Progenitor cell of endocrine pancreas (in vitro differentiated cells): ENCODE results near the gene SCIN. TPM values are rescaled to one million over a fixed set of nuclear protein-coding genes. Genes with fewer than 3 reads are reported as not detected.
"Not testable (repeated sequence)": the region's sequence is repeated elsewhere in the genome, so short reads cannot be mapped to it uniquely, and the experiment has no call there.

ENCODE experiments used
- DNase-seq: peaks from one replicate; pipeline ENCODE4 v3.0.0; 2021; ENCODE audit warnings: low spot score; ENCODE audit not compliant: unreplicated experiment
- H3K27ac Mint-ChIP-seq: 2 replicates; pipeline ENCODE4 v1.8.0; 2021; ENCODE audit warnings: mild to moderate bottlenecking, moderate library complexity, mixed read lengths
- H3K27me3 Mint-ChIP-seq: 2 replicates; pipeline ENCODE4 v1.8.0; 2021; ENCODE audit warnings: mixed read lengths
- H3K36me3 Mint-ChIP-seq: 2 replicates; pipeline ENCODE4 v1.8.0; 2022; ENCODE audit warnings: mixed read lengths; ENCODE audit not compliant: insufficient read depth
- H3K4me1 Mint-ChIP-seq: 2 replicates; pipeline ENCODE4 v1.8.0; 2021; ENCODE audit warnings: low read depth, mixed read lengths
- H3K4me3 Mint-ChIP-seq: 2 replicates; pipeline ENCODE4 v1.8.0; 2021; ENCODE audit warnings: low read depth, mild to moderate bottlenecking, moderate library complexity, mixed read lengths
- H3K9me3 Mint-ChIP-seq: 2 replicates; pipeline ENCODE4 v1.8.0; 2021; ENCODE audit warnings: low read depth, mixed read lengths
- long read RNA-seq: library from polyadenylated mRNA; unstranded; transcript quantifications from one replicate; pipeline ENCODE4 v2.0.0, GENCODE V29; 2020
- total RNA-seq: library from RNA; stranded (reverse); gene quantifications from 2 replicates; pipeline ENCODE4 v1.2.1, GENCODE V29; 2021
- TF ChIP-seq, protein P1 (sequence below): fragments of 200-600 bp; sonication (generic); IDR thresholded peaks from one replicate; pipeline ENCODE4 v1.5.0; 2021; ENCODE audit warnings: antibody characterized with exemption, mild to moderate bottlenecking; ENCODE audit not compliant: unreplicated experiment

SCIN gene
- 0.10 and 0.47 TPM in 2 replicates for total RNA-seq
- long read RNA-seq, partial matches to known transcripts = 1 of 3 reads
- long read RNA-seq, other reads (novel, unspliced or antisense) = 2 of 3 reads

DNA sequence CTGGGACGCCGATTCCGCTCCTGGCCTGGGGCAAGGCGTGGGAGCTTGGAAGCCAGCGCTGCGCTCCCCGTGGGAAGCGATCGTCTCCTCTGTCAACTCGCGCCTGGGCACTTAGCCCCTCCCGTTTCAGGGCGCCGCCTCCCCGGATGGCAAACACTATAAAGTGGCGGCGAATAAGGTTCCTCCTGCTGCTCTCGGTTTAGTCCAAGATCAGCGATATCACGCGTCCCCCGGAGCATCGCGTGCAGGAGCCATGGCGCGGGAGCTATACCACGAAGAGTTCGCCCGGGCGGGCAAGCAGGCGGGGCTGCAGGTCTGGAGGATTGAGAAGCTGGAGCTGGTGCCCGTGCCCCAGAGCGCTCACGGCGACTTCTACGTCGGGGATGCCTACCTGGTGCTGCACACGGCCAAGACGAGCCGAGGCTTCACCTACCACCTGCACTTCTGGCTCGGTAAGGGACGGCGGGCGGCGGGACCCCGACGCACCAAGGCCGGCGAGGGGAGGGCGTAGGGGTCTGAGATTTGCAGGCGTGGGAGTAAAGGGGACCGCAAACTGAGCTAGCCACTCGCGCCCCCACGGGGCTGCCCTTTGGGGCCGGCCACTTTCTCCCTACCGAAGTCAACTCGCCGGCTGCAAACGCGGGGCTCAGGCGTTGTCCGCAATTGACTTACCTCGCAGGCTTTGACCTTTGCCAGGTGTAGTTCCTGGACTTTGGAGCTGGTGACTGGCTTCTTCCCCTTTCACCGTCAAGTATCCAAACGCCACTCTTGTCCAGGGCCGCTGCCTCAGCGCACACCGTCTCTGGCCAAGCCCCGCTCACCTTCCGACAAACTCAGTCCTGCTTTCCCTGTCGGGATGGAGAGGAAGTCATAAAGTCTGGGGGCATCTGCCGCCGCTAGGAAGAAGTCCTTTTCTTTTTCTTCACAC is at the start of gene SCIN:
SCIN (plus strand) TSS at position 187 of the 928 bp plus-strand sequence; CDS start at position 254, 67 bp downstream.
- peaks cover 6% of the 10 kb centered on the region for H3K4me1 Mint-ChIP-seq
- TF ChIP-seq, protein P1, sequence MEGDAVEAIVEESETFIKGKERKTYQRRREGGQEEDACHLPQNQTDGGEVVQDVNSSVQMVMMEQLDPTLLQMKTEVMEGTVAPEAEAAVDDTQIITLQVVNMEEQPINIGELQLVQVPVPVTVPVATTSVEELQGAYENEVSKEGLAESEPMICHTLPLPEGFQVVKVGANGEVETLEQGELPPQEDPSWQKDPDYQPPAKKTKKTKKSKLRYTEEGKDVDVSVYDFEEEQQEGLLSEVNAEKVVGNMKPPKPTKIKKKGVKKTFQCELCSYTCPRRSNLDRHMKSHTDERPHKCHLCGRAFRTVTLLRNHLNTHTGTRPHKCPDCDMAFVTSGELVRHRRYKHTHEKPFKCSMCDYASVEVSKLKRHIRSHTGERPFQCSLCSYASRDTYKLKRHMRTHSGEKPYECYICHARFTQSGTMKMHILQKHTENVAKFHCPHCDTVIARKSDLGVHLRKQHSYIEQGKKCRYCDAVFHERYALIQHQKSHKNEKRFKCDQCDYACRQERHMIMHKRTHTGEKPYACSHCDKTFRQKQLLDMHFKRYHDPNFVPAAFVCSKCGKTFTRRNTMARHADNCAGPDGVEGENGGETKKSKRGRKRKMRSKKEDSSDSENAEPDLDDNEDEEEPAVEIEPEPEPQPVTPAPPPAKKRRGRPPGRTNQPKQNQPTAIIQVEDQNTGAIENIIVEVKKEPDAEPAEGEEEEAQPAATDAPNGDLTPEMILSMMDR = no peak
- no peak for DNase-seq
- H3K27me3 Mint-ChIP-seq = peaks cover 64% of the 10 kb centered on the region
- peak within 1 kb of the TSS; percentile 27 for H3K27ac Mint-ChIP-seq
- H3K9me3 Mint-ChIP-seq = no peaks in the 10 kb centered on the region
- peak within 1 kb of the TSS; percentile 68 for H3K4me3 Mint-ChIP-seq
- no peaks in the 10 kb centered on the region for H3K36me3 Mint-ChIP-seq

DNA sequence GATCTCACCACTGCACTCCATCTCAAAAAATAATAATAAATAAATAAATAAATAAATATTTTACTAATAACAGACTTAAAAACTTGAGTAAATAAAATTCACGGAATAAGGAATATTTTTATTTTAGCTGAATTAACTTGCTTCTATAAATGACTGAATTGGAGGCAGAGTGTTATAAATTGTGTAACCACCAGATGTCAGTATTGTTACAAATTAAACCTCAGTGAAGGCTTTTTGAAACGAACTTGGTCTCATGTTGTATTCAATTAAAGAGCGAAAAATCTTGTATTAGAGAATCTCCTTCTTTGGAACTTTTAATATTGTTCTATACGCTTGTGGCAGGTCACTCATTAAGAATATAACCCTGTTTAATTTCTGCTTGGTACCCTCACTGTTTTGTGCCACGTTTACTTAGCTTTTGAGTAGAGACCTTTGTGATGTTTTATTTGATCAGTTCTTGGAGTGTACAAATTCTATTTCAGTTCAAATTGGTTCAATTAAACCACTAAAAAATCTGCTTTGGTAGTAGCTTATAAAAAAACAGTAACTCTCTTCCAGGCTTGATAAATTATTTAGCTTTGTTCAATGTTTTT is 45.6 kb upstream of the SCIN start:
- no peak overlapping the region for H3K27ac Mint-ChIP-seq
- TF ChIP-seq, protein P1 = peak; percentile 79
- no peaks in the 10 kb centered on the region for H3K27me3 Mint-ChIP-seq
- H3K36me3 Mint-ChIP-seq = no peaks in the 10 kb centered on the region
- H3K4me1 Mint-ChIP-seq = no peaks in the 10 kb centered on the region
- no peak overlapping the region for H3K4me3 Mint-ChIP-seq
- H3K9me3 Mint-ChIP-seq = no peaks in the 10 kb centered on the region
- DNase-seq = no peak

DNA sequence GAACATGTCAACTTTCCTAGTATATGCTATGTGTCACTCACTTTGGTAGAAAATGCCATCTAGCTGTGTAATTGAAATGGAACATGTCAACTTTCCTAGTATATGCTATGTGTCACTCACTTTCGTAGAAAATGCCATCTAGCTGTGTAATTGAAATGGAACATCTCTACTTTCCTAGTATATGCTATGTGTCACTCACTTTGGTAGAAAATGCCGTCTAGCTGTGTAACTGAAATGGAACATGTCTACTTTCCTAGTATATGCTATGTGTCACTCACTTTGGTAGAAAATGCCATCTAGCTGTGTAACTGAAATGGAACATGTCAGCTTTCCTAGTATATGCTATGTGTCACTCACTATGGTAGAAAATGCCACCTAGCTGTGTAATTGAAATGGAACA is 43.8 kb upstream of the SCIN start:
- not testable (repeated sequence) for H3K36me3 Mint-ChIP-seq, H3K9me3 Mint-ChIP-seq, H3K27me3 Mint-ChIP-seq, H3K27ac Mint-ChIP-seq, H3K4me1 Mint-ChIP-seq, DNase-seq, H3K4me3 Mint-ChIP-seq

DNA sequence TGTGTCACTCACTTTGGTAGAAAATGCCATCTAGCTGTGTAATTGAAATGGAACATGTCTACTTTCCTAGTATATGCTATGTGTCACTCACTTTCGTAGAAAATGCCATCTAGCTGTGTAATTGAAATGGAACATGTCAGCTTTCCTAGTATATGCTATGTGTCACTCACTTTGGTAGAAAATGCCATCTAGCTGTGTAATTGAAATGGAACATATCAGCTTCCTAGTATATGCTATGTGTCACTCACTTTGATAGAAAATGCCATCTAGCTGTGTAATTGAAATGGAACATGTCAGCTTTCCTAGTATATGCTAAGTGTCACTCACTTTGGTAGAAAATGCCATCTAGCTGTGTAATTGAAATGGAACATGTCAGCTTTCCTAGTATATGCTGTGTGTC is 42.9 kb upstream of the SCIN start:
- not testable (repeated sequence) for H3K4me1 Mint-ChIP-seq, DNase-seq

DNA sequence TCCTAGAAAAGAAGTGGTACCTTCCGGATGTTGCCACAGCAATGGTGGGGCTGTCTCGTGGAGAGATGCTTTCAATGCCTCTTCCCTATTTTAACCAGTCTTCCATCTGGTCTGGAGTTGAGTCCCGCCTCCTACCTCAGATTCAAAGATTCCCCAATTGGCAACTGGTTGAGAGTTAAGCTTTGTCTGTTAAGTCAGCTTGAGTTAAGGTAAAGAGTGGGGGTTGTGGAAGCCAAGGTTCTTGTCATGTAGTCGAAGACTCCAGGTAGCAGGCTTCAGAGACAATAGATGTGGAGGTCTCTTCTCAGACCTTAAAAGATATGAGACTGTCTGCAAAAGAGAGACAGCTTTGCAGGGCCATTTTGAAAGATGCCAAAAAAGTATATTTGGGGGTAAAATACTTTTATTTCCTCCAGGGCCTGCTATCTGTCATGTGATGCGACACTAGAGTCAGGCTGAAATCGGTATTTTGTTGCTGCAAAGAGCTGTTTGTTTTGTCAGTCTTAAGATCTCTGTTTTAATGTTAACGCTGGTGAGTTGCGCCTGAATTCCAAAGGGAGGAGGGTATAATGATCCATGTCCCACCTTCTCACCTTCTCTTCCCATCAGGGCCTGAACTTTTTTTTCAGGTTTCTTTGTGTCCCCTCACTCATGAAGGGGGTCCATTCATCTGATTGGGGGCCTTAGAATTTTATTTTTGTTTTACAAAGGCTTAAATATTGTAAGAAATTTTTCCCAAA is 40.4 kb upstream of the SCIN start:
- no peaks in the 10 kb centered on the region for H3K9me3 Mint-ChIP-seq
- no peak overlapping the region for H3K4me3 Mint-ChIP-seq
- H3K36me3 Mint-ChIP-seq = no peaks in the 10 kb centered on the region
- TF ChIP-seq, protein P1 = no peak
- H3K27me3 Mint-ChIP-seq = no peaks in the 10 kb centered on the region
- no peak for DNase-seq
- H3K4me1 Mint-ChIP-seq = no peaks in the 10 kb centered on the region
- H3K27ac Mint-ChIP-seq = no peak overlapping the region

More for the DNA sequence above, 42.9 kb upstream of the SCIN start:
- H3K36me3 Mint-ChIP-seq, H3K9me3 Mint-ChIP-seq, H3K4me3 Mint-ChIP-seq, H3K27ac Mint-ChIP-seq, H3K27me3 Mint-ChIP-seq: not testable (repeated sequence)

DNA sequence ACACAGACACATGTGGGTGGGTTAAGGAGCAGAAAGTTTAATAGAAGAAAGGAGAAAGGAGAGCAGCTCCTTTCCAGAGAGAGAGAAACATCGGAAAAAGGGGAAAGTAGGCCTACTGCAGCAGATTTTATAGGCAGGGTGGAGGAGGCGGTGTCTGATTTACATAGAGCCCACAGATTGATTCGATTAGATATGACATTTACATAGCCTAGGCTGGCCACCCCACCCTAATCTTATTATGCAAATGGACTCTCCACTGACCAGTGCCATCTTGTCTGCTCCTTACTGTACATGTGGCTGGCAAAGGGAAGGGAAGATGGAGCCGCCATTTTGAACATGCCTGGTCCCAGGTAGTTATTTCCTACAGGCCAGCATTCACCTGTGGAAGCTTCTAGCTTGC is 38.7 kb upstream of the SCIN start:
- no peaks in the 10 kb centered on the region for H3K4me1 Mint-ChIP-seq
- no peaks in the 10 kb centered on the region for H3K36me3 Mint-ChIP-seq
- TF ChIP-seq, protein P1 = no peak
- DNase-seq = no peak
- H3K27me3 Mint-ChIP-seq = no peaks in the 10 kb centered on the region
- H3K4me3 Mint-ChIP-seq = no peak overlapping the region
- no peak overlapping the region for H3K27ac Mint-ChIP-seq
- H3K9me3 Mint-ChIP-seq = peaks cover 9% of the 10 kb centered on the region
